Fibroblast of lung (primary cell): ENCODE data around the gene RPL22.

Source experiments
- EZH2 ChIP-seq: IDR thresholded peaks from 2 replicates; pipeline ENCODE4 v1.5.1; 2012; ENCODE audit warnings: low read length, control low read depth, mild to moderate bottlenecking; ENCODE audit errors: missing control alignments
- TF ChIP-seq, protein P1 (sequence below), 2 donors: IDR thresholded peaks in 1 of 2; conservative IDR thresholded peaks in 1 of 2; 1 replicate in 1 of 2; 2 replicates in 1 of 2; pipeline ENCODE4 v1.5.1; 2011 to 2012; ENCODE audit warnings: low read length in 2 of 2, control low read depth in 1 of 2, inconsistent platforms in 1 of 2, low read depth in 1 of 2, mild to moderate bottlenecking in 1 of 2

DNA sequence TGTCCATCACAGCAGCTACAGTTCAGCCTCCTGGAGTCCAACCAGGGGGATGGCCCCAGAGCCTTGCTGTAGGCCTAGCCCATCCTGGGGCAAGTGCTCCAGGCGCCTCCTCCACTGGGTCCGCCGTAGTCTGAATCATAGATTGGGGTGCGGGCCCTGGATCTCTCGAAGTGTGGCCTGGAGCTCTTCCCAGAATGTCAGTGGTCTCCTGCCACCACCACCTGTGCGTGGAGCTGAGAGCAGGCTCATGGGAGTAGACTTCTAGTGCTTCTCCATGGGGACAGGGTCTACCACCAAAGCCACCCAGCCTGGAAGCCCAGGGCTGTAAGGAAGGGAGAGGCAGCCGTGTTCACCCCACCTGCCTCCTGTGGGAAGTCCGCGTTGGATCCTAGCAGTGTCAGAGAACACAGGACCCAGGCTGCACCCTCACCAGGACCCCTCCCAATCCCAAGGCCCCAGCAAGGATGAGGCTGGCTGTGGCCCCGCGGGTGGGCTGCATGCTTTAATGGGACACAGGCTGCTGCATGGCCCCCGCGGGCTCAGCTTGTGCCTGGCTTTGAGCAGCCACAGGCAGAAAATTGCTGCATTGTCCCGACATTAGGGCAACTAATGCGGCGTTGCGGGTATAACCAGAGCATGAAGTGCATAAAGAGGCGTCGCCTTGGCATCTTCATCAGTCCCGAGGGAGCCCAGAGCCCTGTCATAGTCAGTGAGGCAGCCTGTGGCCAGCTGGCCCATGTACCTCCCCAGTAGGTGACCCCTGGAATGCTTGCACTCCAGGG is 43.8 kb upstream of the RPL22 start:
- TF ChIP-seq, protein P1, sequence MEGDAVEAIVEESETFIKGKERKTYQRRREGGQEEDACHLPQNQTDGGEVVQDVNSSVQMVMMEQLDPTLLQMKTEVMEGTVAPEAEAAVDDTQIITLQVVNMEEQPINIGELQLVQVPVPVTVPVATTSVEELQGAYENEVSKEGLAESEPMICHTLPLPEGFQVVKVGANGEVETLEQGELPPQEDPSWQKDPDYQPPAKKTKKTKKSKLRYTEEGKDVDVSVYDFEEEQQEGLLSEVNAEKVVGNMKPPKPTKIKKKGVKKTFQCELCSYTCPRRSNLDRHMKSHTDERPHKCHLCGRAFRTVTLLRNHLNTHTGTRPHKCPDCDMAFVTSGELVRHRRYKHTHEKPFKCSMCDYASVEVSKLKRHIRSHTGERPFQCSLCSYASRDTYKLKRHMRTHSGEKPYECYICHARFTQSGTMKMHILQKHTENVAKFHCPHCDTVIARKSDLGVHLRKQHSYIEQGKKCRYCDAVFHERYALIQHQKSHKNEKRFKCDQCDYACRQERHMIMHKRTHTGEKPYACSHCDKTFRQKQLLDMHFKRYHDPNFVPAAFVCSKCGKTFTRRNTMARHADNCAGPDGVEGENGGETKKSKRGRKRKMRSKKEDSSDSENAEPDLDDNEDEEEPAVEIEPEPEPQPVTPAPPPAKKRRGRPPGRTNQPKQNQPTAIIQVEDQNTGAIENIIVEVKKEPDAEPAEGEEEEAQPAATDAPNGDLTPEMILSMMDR (conservative IDR thresholded peaks at IDR 0.05 in 1 of 2, IDR thresholded peaks at IDR 0.05 in 1 of 2; ENCODE audit: low read depth in 1 of 2, low read length in 2 of 2), result no peak
- peak; percentile 96 for TF ChIP-seq EZH2
